ENCODE measurements around the gene TMEM40. TPM values are rescaled to one million over a fixed set of nuclear protein-coding genes. Genes with fewer than 3 reads are reported as not detected.

The TMEM40 gene
- total and polyA plus RNA-seq, 9 of the 15 experiments (the other 6 are each of a cell fraction or from before 2014, with no cell fraction given): 0.11 to 0.31 (median 0.14) TPM; not detected in 6

- TF ChIP-seq ZNF280A (IDR thresholded peaks at IDR 0.05; ENCODE audit: low read depth, partially characterized antibody) (no peak), TFAM (CRISPR knock-in tag; conservative IDR thresholded peaks at IDR 0.05) (no peak), CSDE1 (IDR thresholded peaks at IDR 0.05) (no peak), LARP7 (IDR thresholded peaks at IDR 0.05) (no peak), DMBX1 (CRISPR knock-in tag; IDR thresholded peaks at IDR 0.05; ENCODE audit: borderline replicate concordance) (no peak), PML (IDR thresholded peaks at IDR 0.05; ENCODE audit: low read length) (no peak), SP2 (IDR thresholded peaks at IDR 0.05; ENCODE audit: extremely low read depth, low read depth, low read length, poor library complexity, severe bottlenecking) (no peak), BHLHE40 (IDR thresholded peaks at IDR 0.05; ENCODE audit: low read length) (no peak), MEF2D (tag; conservative IDR thresholded peaks at IDR 0.05; ENCODE audit: low read depth) (no peak), NFE2 (IDR thresholded peaks at IDR 0.05; ENCODE audit: low read depth) (peak; percentile 82), ZNF431 (CRISPR knock-in tag; IDR thresholded peaks at IDR 0.05) (no peak), RBM17 (IDR thresholded peaks at IDR 0.05; ENCODE audit: borderline replicate concordance, low read depth, low read length) (no peak), KLF13 (tag; IDR thresholded peaks at IDR 0.05; ENCODE audit: borderline replicate concordance, low read depth) (no peak), CHAMP1 (IDR thresholded peaks at IDR 0.05) (no peak)
- TF ChIP-seq, protein P1, sequence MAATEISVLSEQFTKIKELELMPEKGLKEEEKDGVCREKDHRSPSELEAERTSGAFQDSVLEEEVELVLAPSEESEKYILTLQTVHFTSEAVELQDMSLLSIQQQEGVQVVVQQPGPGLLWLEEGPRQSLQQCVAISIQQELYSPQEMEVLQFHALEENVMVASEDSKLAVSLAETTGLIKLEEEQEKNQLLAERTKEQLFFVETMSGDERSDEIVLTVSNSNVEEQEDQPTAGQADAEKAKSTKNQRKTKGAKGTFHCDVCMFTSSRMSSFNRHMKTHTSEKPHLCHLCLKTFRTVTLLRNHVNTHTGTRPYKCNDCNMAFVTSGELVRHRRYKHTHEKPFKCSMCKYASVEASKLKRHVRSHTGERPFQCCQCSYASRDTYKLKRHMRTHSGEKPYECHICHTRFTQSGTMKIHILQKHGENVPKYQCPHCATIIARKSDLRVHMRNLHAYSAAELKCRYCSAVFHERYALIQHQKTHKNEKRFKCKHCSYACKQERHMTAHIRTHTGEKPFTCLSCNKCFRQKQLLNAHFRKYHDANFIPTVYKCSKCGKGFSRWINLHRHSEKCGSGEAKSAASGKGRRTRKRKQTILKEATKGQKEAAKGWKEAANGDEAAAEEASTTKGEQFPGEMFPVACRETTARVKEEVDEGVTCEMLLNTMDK (IDR thresholded peaks at IDR 0.05; ENCODE audit: borderline replicate concordance, insufficient read depth, low read depth, low read length, poor library complexity, severe bottlenecking): no peak
- TF ChIP-seq, protein P2, sequence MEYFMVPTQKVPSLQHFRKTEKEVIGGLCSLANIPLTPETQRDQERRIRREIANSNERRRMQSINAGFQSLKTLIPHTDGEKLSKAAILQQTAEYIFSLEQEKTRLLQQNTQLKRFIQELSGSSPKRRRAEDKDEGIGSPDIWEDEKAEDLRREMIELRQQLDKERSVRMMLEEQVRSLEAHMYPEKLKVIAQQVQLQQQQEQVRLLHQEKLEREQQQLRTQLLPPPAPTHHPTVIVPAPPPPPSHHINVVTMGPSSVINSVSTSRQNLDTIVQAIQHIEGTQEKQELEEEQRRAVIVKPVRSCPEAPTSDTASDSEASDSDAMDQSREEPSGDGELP (CRISPR knock-in tag; IDR thresholded peaks at IDR 0.05; ENCODE audit: borderline replicate concordance): no peak
- TF ChIP-seq, protein P3, sequence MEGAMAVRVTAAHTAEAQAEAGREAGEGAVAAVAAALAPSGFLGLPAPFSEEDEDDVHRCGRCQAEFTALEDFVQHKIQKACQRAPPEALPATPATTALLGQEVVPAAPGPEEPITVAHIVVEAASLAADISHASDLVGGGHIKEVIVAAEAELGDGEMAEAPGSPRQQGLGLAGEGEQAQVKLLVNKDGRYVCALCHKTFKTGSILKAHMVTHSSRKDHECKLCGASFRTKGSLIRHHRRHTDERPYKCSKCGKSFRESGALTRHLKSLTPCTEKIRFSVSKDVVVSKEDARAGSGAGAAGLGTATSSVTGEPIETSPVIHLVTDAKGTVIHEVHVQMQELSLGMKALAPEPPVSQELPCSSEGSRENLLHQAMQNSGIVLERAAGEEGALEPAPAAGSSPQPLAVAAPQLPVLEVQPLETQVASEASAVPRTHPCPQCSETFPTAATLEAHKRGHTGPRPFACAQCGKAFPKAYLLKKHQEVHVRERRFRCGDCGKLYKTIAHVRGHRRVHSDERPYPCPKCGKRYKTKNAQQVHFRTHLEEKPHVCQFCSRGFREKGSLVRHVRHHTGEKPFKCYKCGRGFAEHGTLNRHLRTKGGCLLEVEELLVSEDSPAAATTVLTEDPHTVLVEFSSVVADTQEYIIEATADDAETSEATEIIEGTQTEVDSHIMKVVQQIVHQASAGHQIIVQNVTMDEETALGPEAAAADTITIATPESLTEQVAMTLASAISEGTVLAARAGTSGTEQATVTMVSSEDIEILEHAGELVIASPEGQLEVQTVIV (CRISPR knock-in tag; IDR thresholded peaks at IDR 0.05; ENCODE audit: borderline replicate concordance): no peak
Observed at GRCh38 chr3:12716605-12717151, 42.4 kb downstream of the TMEM40 start (continued).
